ENCODE data around the gene NHERF1. TPM values are rescaled to one million over a fixed set of nuclear protein-coding genes. Genes with fewer than 3 reads are reported as not detected.

The NHERF1 gene
- total and polyA plus RNA-seq, 2 of the 4 experiments (the other 2 are of a cell fraction) = 3.8 to 11.8 TPM

DNA sequence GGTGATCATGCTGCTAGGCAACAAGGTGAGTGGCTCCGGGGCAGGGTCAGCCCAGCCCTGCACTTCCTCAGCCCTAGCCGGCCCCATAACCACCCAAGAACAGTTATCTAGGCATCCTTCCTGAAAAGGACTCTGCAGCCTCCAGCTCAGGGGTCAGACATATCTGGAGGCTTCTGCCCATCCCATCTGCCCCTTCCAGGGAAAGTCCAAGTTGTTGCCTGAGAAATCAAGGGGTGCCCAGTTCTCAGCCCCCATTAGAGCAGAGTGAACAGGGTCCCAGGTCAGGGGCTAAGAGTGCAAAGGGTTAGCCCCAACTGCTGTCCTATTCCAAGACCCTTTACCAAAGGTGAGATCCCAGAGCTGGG lies 4.1 kb upstream of the NHERF1 start:
- intact Hi-C loops (cut with micrococcal nuclease) = loop anchor here (1.0 kb wide), 3 partner anchors 32 to 214 kb away; partner anchors contain the start of gene NAT9

More for the DNA sequence above, 4.1 kb upstream of the NHERF1 start:
- no TSS peak for BruUV-seq (replicated peaks)
- H3K4me2 ChIP-seq (ENCODE audit: low read depth, low read length) = no peak overlapping the region
- DNase-seq = no peak
- H3K9me1 ChIP-seq (ENCODE audit: insufficient read depth, low read length) = no peaks in the 10 kb centered on the region
- ATAC-seq (ENCODE audit: low read depth) = no peak
- peak overlapping the region; percentile 76 for H2AK9ac ChIP-seq (replicated peaks; ENCODE audit: low read depth, low read length, poor library complexity)
- H3K56ac ChIP-seq (ENCODE audit: extremely low read depth, insufficient read depth, low read length) = no peak overlapping the region
- no peak overlapping the region for H3K14ac ChIP-seq (replicated peaks; ENCODE audit: low read depth, low read length)
- H3K18ac ChIP-seq (ENCODE audit: low read depth, low read length) = no peak overlapping the region
- H4K91ac ChIP-seq (ENCODE audit: insufficient read depth, low read depth, low read length) = no peak overlapping the region
- TF ChIP-seq, protein P1, sequence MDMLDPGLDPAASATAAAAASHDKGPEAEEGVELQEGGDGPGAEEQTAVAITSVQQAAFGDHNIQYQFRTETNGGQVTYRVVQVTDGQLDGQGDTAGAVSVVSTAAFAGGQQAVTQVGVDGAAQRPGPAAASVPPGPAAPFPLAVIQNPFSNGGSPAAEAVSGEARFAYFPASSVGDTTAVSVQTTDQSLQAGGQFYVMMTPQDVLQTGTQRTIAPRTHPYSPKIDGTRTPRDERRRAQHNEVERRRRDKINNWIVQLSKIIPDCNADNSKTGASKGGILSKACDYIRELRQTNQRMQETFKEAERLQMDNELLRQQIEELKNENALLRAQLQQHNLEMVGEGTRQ (IDR thresholded peaks at IDR 0.05; ENCODE audit: low read depth, low read length) = no peak
- TF ChIP-seq SMC3 (IDR thresholded peaks at IDR 0.05; ENCODE audit: low read depth, low read length) (no peak), MAZ (IDR thresholded peaks at IDR 0.05; ENCODE audit: borderline replicate concordance, low read depth, low read length) (no peak), MXI1 (IDR thresholded peaks at IDR 0.05; ENCODE audit: borderline replicate concordance, low read depth, low read length) (no peak), RFX5 (IDR thresholded peaks at IDR 0.05; ENCODE audit: low read depth, low read length) (no peak), MAFK (IDR thresholded peaks at IDR 0.05; ENCODE audit: low read depth, low read length) (no peak), NFE2L2 (IDR thresholded peaks at IDR 0.05; ENCODE audit: low read depth, low read length) (no peak), POLR2A (IDR thresholded peaks at IDR 0.05; ENCODE audit: low read depth, low read length) (no peak), CEBPB (IDR thresholded peaks at IDR 0.05; ENCODE audit: low read depth, low read length) (no peak), FOS (IDR thresholded peaks at IDR 0.05; ENCODE audit: low read depth, low read length) (no peak), BHLHE40 (IDR thresholded peaks at IDR 0.05; ENCODE audit: low read depth, low read length) (no peak), RAD21 (IDR thresholded peaks at IDR 0.05; ENCODE audit: low read length) (no peak), RCOR1 (IDR thresholded peaks at IDR 0.05; ENCODE audit: insufficient replicate concordance, low read length) (no peak), CHD1 (IDR thresholded peaks at IDR 0.05; ENCODE audit: low read depth, low read length) (no peak)
- TF ChIP-seq, protein P2, sequence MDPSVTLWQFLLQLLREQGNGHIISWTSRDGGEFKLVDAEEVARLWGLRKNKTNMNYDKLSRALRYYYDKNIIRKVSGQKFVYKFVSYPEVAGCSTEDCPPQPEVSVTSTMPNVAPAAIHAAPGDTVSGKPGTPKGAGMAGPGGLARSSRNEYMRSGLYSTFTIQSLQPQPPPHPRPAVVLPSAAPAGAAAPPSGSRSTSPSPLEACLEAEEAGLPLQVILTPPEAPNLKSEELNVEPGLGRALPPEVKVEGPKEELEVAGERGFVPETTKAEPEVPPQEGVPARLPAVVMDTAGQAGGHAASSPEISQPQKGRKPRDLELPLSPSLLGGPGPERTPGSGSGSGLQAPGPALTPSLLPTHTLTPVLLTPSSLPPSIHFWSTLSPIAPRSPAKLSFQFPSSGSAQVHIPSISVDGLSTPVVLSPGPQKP (IDR thresholded peaks at IDR 0.05; ENCODE audit: borderline replicate concordance, low read depth, low read length) = no peak
- TF ChIP-seq, protein P3, sequence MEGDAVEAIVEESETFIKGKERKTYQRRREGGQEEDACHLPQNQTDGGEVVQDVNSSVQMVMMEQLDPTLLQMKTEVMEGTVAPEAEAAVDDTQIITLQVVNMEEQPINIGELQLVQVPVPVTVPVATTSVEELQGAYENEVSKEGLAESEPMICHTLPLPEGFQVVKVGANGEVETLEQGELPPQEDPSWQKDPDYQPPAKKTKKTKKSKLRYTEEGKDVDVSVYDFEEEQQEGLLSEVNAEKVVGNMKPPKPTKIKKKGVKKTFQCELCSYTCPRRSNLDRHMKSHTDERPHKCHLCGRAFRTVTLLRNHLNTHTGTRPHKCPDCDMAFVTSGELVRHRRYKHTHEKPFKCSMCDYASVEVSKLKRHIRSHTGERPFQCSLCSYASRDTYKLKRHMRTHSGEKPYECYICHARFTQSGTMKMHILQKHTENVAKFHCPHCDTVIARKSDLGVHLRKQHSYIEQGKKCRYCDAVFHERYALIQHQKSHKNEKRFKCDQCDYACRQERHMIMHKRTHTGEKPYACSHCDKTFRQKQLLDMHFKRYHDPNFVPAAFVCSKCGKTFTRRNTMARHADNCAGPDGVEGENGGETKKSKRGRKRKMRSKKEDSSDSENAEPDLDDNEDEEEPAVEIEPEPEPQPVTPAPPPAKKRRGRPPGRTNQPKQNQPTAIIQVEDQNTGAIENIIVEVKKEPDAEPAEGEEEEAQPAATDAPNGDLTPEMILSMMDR (conservative IDR thresholded peaks at IDR 0.05; ENCODE audit: low read depth, low read length) = no peak
- H2BK15ac ChIP-seq (ENCODE audit: low read depth, low read length) = no peak overlapping the region
- CTCF ChIA-PET = interaction anchor here (0.8 to 1.5 kb wide), 2 partner anchors 39 to 129 kb away, joined by 4 to 5 read pairs; partner anchors contain the start of gene FDXR
- no peak overlapping the region for H2BK20ac ChIP-seq (ENCODE audit: low read depth, low read length)
- no peaks in the 10 kb centered on the region for H4K20me1 ChIP-seq (ENCODE audit: insufficient read depth, low read length)
- dilution Hi-C loops (cut with HindIII; ENCODE audit: low sequenced_read_pairs, unreplicated experiment) = no loop called here
- H3K27ac ChIP-seq (ENCODE audit: insufficient read depth, low read length) = no peak overlapping the region
- no peaks in the 10 kb centered on the region for H3K36me3 ChIP-seq (ENCODE audit: control insufficient read depth, insufficient read depth, low read length)
- in situ Hi-C loops (cut with MboI; ENCODE audit: low sequenced_read_pairs) = loop anchor here (5.0 to 10.0 kb wide), 2 partner anchors 123 to 210 kb away; no protein-coding TSS in a partner anchor
- WGBS, 2 experiments (ENCODE audit: extremely low coverage in 2 of 2, insufficient read length in 1 of 2) = 50% methylated on average over 1 of the region's 2 CpGs; no CpG with 5 or more reads in 1 of the 2 experiments
- H4K5ac ChIP-seq (ENCODE audit: low read depth, low read length) = no peak overlapping the region
- POLR2A ChIA-PET (ENCODE audit: unreplicated experiment) = no interaction called here
- no peak overlapping the region for H3K23ac ChIP-seq (ENCODE audit: low read depth, low read length)
- H3K79me1 ChIP-seq (ENCODE audit: low read depth in 1 of 2, low read length in 2 of 2) = no peaks in the 10 kb centered on the region
- no peak overlapping the region for H4K8ac ChIP-seq (ENCODE audit: low read depth in 2 of 2, low read length in 2 of 2)
- no peaks in the 10 kb centered on the region for H3K9me3 ChIP-seq (ENCODE audit: control insufficient read depth, insufficient read depth, low read length)
- H3K27me3 ChIP-seq (ENCODE audit: control insufficient read depth, insufficient read depth, low read length) = peaks cover 3% of the 10 kb centered on the region; the same call in 1 of the 2 replicates
- H2BK5ac ChIP-seq (ENCODE audit: low read depth, low read length, poor library complexity, severe bottlenecking) = no peak overlapping the region
- H3K4me3 ChIP-seq (ENCODE audit: insufficient read depth, low read depth, low read length) = no peak overlapping the region
- H3K9ac ChIP-seq (ENCODE audit: low read depth, low read length) = no peak overlapping the region
- H3K4me1 ChIP-seq (ENCODE audit: control insufficient read depth, insufficient read depth, low read length) = peaks cover 4% of the 10 kb centered on the region; the same call in 1 of the 2 replicates
- H3K4ac ChIP-seq (ENCODE audit: low read depth, low read length) = no peak overlapping the region; the same call in 1 of the 2 replicates
- H2BK120ac ChIP-seq (ENCODE audit: low read depth, low read length) = no peak overlapping the region
- peak overlapping the region; percentile 95 for H2AFZ ChIP-seq (replicated peaks; ENCODE audit: low read length, poor library complexity)
- H2AK5ac ChIP-seq (ENCODE audit: low read depth, low read length) = no peak overlapping the region
